ENCODE data around the gene CD3E. TPM values are rescaled to one million over a fixed set of nuclear protein-coding genes. Genes with fewer than 3 reads are reported as not detected.

Gene CD3E
- total and polyA plus RNA-seq, 2 of the 8 experiments (the other 6 are each of a cell fraction or from before 2014, with no cell fraction given), result not detected

DNA sequence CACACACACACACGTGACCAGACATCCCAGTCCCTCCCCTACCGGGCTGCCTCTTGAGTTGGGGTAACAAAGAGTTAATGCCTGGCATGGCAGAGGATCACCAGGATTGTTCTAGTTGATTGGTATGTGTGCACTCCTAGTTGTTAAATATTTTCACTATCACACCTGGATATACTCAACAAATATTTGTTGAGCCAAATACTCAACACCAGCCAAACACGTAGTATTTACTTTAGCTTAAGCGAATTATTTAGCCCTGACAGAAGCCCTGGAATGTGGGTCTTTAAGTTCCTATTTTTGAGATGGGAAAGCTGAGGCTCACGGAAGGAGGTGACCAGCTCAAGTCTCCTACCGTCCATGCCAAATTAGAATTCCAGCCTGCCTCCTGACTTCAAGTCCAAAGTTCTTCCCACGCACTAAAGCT lies 10.5 kb downstream of the CD3E start (continued):
- TF ChIP-seq, protein P1, sequence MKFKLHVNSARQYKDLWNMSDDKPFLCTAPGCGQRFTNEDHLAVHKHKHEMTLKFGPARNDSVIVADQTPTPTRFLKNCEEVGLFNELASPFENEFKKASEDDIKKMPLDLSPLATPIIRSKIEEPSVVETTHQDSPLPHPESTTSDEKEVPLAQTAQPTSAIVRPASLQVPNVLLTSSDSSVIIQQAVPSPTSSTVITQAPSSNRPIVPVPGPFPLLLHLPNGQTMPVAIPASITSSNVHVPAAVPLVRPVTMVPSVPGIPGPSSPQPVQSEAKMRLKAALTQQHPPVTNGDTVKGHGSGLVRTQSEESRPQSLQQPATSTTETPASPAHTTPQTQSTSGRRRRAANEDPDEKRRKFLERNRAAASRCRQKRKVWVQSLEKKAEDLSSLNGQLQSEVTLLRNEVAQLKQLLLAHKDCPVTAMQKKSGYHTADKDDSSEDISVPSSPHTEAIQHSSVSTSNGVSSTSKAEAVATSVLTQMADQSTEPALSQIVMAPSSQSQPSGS (IDR thresholded peaks at IDR 0.05; ENCODE audit: low read length), result no peak
- no peak for TF ChIP-seq ZNF274 (IDR thresholded peaks at IDR 0.05; ENCODE audit: borderline replicate concordance, extremely low read depth, low read length)
- no peak for TF ChIP-seq BRCA1 (IDR thresholded peaks at IDR 0.05; ENCODE audit: low read depth, low read length)
- no peak for TF ChIP-seq EGR1 (IDR thresholded peaks at IDR 0.05; ENCODE audit: borderline replicate concordance, low read depth, low read length)
- no peak for TF ChIP-seq RNF2 (IDR thresholded peaks at IDR 0.05; ENCODE audit: borderline replicate concordance, low read depth, low read length, missing control alignments, poor library complexity, severe bottlenecking)
- TF ChIP-seq, protein P2, sequence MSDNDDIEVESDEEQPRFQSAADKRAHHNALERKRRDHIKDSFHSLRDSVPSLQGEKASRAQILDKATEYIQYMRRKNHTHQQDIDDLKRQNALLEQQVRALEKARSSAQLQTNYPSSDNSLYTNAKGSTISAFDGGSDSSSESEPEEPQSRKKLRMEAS (IDR thresholded peaks at IDR 0.05), result no peak
- TF ChIP-seq NRF1 (IDR thresholded peaks at IDR 0.05; ENCODE audit: low read depth, low read length), result no peak
- TF ChIP-seq HDAC6 (IDR thresholded peaks at IDR 0.05; ENCODE audit: low read depth, low read length), result no peak

Data from H1 (cell line).